WTC11 (cell line): ENCODE results near the gene ATP11A. TPM values are rescaled to one million over a fixed set of nuclear protein-coding genes. Genes with fewer than 3 reads are reported as not detected.
A peak's percentile ranks its signal among the peaks of the same experiment; 100 is the strongest.

Source experiments
- ATAC-seq: fragments of 200-7000 bp; cut with Tn5 transposase; 2 replicates; pipeline ENCODE4 v1.10.0; 2021; ENCODE audit warnings: mild to moderate bottlenecking, moderate library complexity
- CTCF ChIA-PET: fragments of 300-600 bp; sonication (Branson Sonifier 250); formaldehyde crosslinking; loops from one replicate; lab custom pipeline; 2021; ENCODE audit warnings: antibody characterized with exemption; lab: Charles Lee
- POLR2A ChIA-PET: fragments of 350-600 bp; sonication (Branson Sonifier 250); formaldehyde crosslinking; loops from one replicate; lab custom pipeline; 2021; ENCODE audit warnings: antibody characterized with exemption; lab: Charles Lee
- DNase-seq: peaks from one replicate; pipeline ENCODE4 v3.0.0; 2021; ENCODE audit warnings: low spot score
- H3K27ac Mint-ChIP-seq: 2 replicates; pipeline ENCODE4 v1.8.0; 2021; ENCODE audit warnings: mixed read lengths
- H3K27me3 Mint-ChIP-seq: 2 replicates; pipeline ENCODE4 v1.8.0; 2021; ENCODE audit warnings: low read depth, mild to moderate bottlenecking, moderate library complexity, mixed read lengths
- H3K36me3 Mint-ChIP-seq: 2 replicates; pipeline ENCODE4 v1.8.0; 2021; ENCODE audit warnings: mixed read lengths
- H3K4me1 Mint-ChIP-seq: 2 replicates; pipeline ENCODE4 v1.8.0; 2022; ENCODE audit warnings: mixed read lengths
- H3K4me3 Mint-ChIP-seq: 2 replicates; pipeline ENCODE4 v1.8.0; 2021; ENCODE audit warnings: mild to moderate bottlenecking, moderate library complexity, mixed read lengths
- H3K9me3 Mint-ChIP-seq: 2 replicates; pipeline ENCODE4 v1.8.0; 2021; ENCODE audit warnings: mixed read lengths
- AR ChIP-seq: fragments of 250-450 bp; sonication (Bioruptor Pico); IDR thresholded peaks from 2 replicates; pipeline ENCODE4 v1.9.0; 2021; ENCODE audit warnings: mild to moderate bottlenecking
- CTCF ChIP-seq: fragments of 200-600 bp; IDR thresholded peaks from 2 replicates; pipeline ENCODE4 v1.8.0; 2022; ENCODE audit warnings: antibody characterized with exemption
- E2F1 ChIP-seq: sonication (generic); formaldehyde crosslinking; IDR thresholded peaks from 2 replicates; pipeline ENCODE4 v1.8.0; 2022; ENCODE audit warnings: mild to moderate bottlenecking, missing genetic modification reagents
- E2F4 ChIP-seq: sonication (generic); formaldehyde crosslinking; IDR thresholded peaks from 2 replicates; pipeline ENCODE4 v1.8.1; 2022; ENCODE audit warnings: low read depth, mild to moderate bottlenecking, moderate library complexity, missing genetic modification reagents, borderline replicate concordance
- ELF4 ChIP-seq: sonication (generic); formaldehyde crosslinking; IDR thresholded peaks from 2 replicates; pipeline ENCODE4 v1.8.1; 2022; ENCODE audit warnings: low read depth, mild to moderate bottlenecking, moderate library complexity, missing genetic modification reagents
- ESRRA ChIP-seq: sonication (generic); formaldehyde crosslinking; IDR thresholded peaks from 2 replicates; pipeline ENCODE4 v1.8.1; 2022; ENCODE audit warnings: mild to moderate bottlenecking, missing genetic modification reagents, borderline replicate concordance
- ETV6 ChIP-seq: sonication (generic); formaldehyde crosslinking; IDR thresholded peaks from 2 replicates; pipeline ENCODE4 v1.8.1; 2022; ENCODE audit warnings: mild to moderate bottlenecking, missing genetic modification reagents
- GABPB1 ChIP-seq: sonication (generic); formaldehyde crosslinking; IDR thresholded peaks from 2 replicates; pipeline ENCODE4 v1.8.1; 2023; ENCODE audit warnings: mild to moderate bottlenecking, missing genetic modification reagents
- JUN ChIP-seq: sonication (generic); formaldehyde crosslinking; IDR thresholded peaks from 2 replicates; pipeline ENCODE4 v1.8.0; 2023; ENCODE audit warnings: mild to moderate bottlenecking, missing genetic modification reagents
- NFYB ChIP-seq: sonication (generic); formaldehyde crosslinking; conservative IDR thresholded peaks from 2 replicates; pipeline ENCODE4 v1.8.0; 2022; ENCODE audit warnings: low read depth, missing genetic modification reagents
- NR3C1 ChIP-seq: sonication (generic); formaldehyde crosslinking; conservative IDR thresholded peaks from 2 replicates; pipeline ENCODE4 v1.8.1; 2023; ENCODE audit warnings: low read depth, mild to moderate bottlenecking, missing genetic modification reagents
- OVOL2 ChIP-seq: fragments of 250-450 bp; sonication (Bioruptor Pico); IDR thresholded peaks from 2 replicates; pipeline ENCODE4 v1.9.0; 2021; ENCODE audit warnings: mild to moderate bottlenecking, borderline replicate concordance
- PRRX2 ChIP-seq: fragments of 250-450 bp; sonication (Bioruptor Pico); IDR thresholded peaks from 2 replicates; pipeline ENCODE4 v1.8.0; 2021; ENCODE audit warnings: mild to moderate bottlenecking
- TCF7 ChIP-seq: sonication (generic); formaldehyde crosslinking; IDR thresholded peaks from 2 replicates; pipeline ENCODE4 v1.8.0; 2022; ENCODE audit warnings: mild to moderate bottlenecking, low read depth, missing genetic modification reagents, moderate library complexity
- ZBTB21 ChIP-seq: sonication (generic); formaldehyde crosslinking; IDR thresholded peaks from 2 replicates; pipeline ENCODE4 v1.8.1; 2023; ENCODE audit warnings: mild to moderate bottlenecking, missing genetic modification reagents, borderline replicate concordance
- ZBTB43 ChIP-seq: sonication (generic); formaldehyde crosslinking; IDR thresholded peaks from 2 replicates; pipeline ENCODE4 v1.8.1; 2023; ENCODE audit warnings: mild to moderate bottlenecking, missing genetic modification reagents
- ZNF219 ChIP-seq: sonication (generic); formaldehyde crosslinking; IDR thresholded peaks from 2 replicates; pipeline ENCODE4 v1.8.0; 2023; ENCODE audit warnings: missing genetic modification reagents, mild to moderate bottlenecking, borderline replicate concordance
- total RNA-seq: library from RNA; stranded (reverse); gene quantifications from 3 replicates; pipeline ENCODE4 v1.2.3, GENCODE V29; 2021

The ATP11A gene
- total RNA-seq, 1 experiment from 2014 or later: 100 TPM

- TF ChIP-seq ZBTB21 (CRISPR knock-in tag): no peak
- no peak for TF ChIP-seq NFYB (CRISPR knock-in tag)
These were observed 3.5 kb upstream of the ATP11A start (continued) for GRCh38 chr13:112686364-112686763.

- no peak overlapping the region for H3K4me3 Mint-ChIP-seq
- no peaks in the 10 kb centered on the region; the same call in none of the 2 replicates for H3K27me3 Mint-ChIP-seq
- ChIA-PET POLR2A (no interaction called here), CTCF (interaction anchor here (1.1 to 1.6 kb wide), 2 partner anchors 25 to 188 kb away, joined by 3 to 5 read pairs; no protein-coding TSS in a partner anchor)
- DNase-seq: no peak
- H3K9me3 Mint-ChIP-seq: no peaks in the 10 kb centered on the region
- ATAC-seq: no peak
- TF ChIP-seq CTCF (no peak), ZNF219 (CRISPR knock-in tag) (no peak), AR (no peak), E2F4 (CRISPR knock-in tag) (no peak), JUN (CRISPR knock-in tag) (no peak), ZBTB43 (CRISPR knock-in tag) (no peak)
- no peaks in the 10 kb centered on the region for H3K36me3 Mint-ChIP-seq
- H3K4me1 Mint-ChIP-seq: peaks cover 26% of the 10 kb centered on the region
- no peak overlapping the region for H3K27ac Mint-ChIP-seq
These were observed 2.9 kb upstream of the ATP11A start for GRCh38 chr13:112686987-112687386.

- ATAC-seq: no peak
- H3K36me3 Mint-ChIP-seq: no peaks in the 10 kb centered on the region
- no peak for DNase-seq
- H3K9me3 Mint-ChIP-seq: no peaks in the 10 kb centered on the region
- ChIA-PET CTCF (interaction anchor here (1.6 kb wide), 1 partner anchor 24 kb away, joined by 3 read pairs; no protein-coding TSS in a partner anchor), POLR2A (no interaction called here)
- peak overlapping the region; percentile 76 for H3K27ac Mint-ChIP-seq
- H3K27me3 Mint-ChIP-seq: no peaks in the 10 kb centered on the region; the same call in none of the 2 replicates
- H3K4me3 Mint-ChIP-seq: peak overlapping the region; percentile 73; the same call in 1 of the 2 replicates
- TF ChIP-seq OVOL2 (CRISPR knock-in tag): no peak
- no peak for TF ChIP-seq ELF4 (CRISPR knock-in tag)
- TF ChIP-seq ESRRA (CRISPR knock-in tag): no peak
- no peak for TF ChIP-seq E2F1 (CRISPR knock-in tag)
- TF ChIP-seq PRRX2: no peak
- TF ChIP-seq NR3C1 (CRISPR knock-in tag): no peak
- TF ChIP-seq GABPB1: no peak
- TF ChIP-seq CTCF: no peak
- no peak for TF ChIP-seq ZNF219 (CRISPR knock-in tag)
- TF ChIP-seq ETV6 (CRISPR knock-in tag): no peak
- TF ChIP-seq TCF7 (CRISPR knock-in tag): no peak
- peaks cover 36% of the 10 kb centered on the region for H3K4me1 Mint-ChIP-seq
These were observed 1.8 kb upstream of the ATP11A start for GRCh38 chr13:112687836-112688559.
